ENCODE results near the gene IGFBP2.

DNA sequence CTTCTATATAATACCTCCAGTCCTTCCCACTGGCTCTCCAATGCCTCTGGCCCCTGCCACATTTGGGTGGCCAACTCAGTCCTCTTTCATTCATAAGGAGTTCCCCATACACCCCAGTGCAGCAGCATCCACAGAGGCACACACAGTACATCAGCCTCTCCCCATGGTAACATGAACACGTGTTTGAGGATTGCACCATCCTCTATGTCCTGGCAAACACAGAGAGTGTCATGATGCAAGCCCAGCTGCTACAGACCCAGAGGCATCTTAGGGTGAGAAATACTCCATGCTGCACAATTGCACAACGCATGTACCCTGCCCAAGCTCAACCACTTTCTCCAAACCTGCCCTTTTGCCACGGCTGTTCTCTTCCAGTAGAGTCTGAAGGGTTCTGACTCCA is 50.6 kb downstream of the IGFBP2 start:
- no peak for TF ChIP-seq EZH2 (IDR thresholded peaks at IDR 0.05; ENCODE audit: insufficient read depth, poor library complexity, severe bottlenecking)
- no peak for TF ChIP-seq EZH2phosphoT487 (IDR thresholded peaks at IDR 0.05; ENCODE audit: insufficient read depth, low read depth)
